Kidney (tissue), 22 donors: Measurements from ENCODE around the gene KLHL10. TPM values are rescaled to one million over a fixed set of nuclear protein-coding genes. Genes with fewer than 3 reads are reported as not detected.

ENCODE experiments used
- DNase-seq, 5 donors: peaks; one replicate each; pipeline ENCODE4 v3.0.0-alpha.2; 2013 to 2020
- FAIRE-seq: peaks from 2 replicates; lab custom pipeline; 2012; peaks lifted over from hg19 to GRCh38; lab: Jason Lieb, UNC
- H3K27ac ChIP-seq, 2 donors: one replicate each; pipeline ENCODE4 v1.7.0; 2013; ENCODE audit warnings: low read depth in 2 of 2, low read length in 2 of 2, inconsistent platforms in 1 of 2
- H3K27me3 ChIP-seq: one replicate; pipeline ENCODE4 v1.7.1; 2013; ENCODE audit warnings: low read length, inconsistent platforms; ENCODE audit not compliant: control insufficient read depth, insufficient read depth
- H3K36me3 ChIP-seq, 3 donors: one replicate each; pipeline versions ENCODE4 v1.7.0 to v1.7.1; 2013; ENCODE audit warnings: low read length in 3 of 3, control low read depth in 1 of 3, inconsistent platforms in 1 of 3; ENCODE audit not compliant: insufficient read depth in 3 of 3, control insufficient read depth in 2 of 3
- H3K4me1 ChIP-seq, 3 donors: one replicate each; pipeline versions ENCODE4 v1.7.0 to v1.7.1; 2013; ENCODE audit warnings: low read length in 3 of 3, inconsistent platforms in 1 of 3, low read depth in 1 of 3; ENCODE audit not compliant: control insufficient read depth in 2 of 3, insufficient read depth in 2 of 3
- H3K4me3 ChIP-seq, 3 donors: one replicate each; pipeline versions ENCODE4 v1.7.0 to v1.8.1; 2013; ENCODE audit warnings: low read length in 3 of 3, control low read depth in 1 of 3, inconsistent platforms in 1 of 3
- H3K9ac ChIP-seq, 3 donors: one replicate each; pipeline versions ENCODE4 v1.7.0 to v1.7.1; 2013; ENCODE audit warnings: low read length in 3 of 3, control low read depth in 1 of 3, inconsistent platforms in 1 of 3
- H3K9me3 ChIP-seq, 3 donors: one replicate each; pipeline versions ENCODE4 v1.7.0 to v1.7.1; 2013; ENCODE audit warnings: low read length in 3 of 3, control low read depth in 1 of 3, inconsistent platforms in 1 of 3; ENCODE audit not compliant: control insufficient read depth in 2 of 3, insufficient read depth in 1 of 3
- intact Hi-C: fragments of 100-400 bp; cut with DNase I; formaldehyde crosslinking; loops from one replicate; pipeline ENCODE4 v1.11.1; 2022
- long read RNA-seq, 10 donors: library from polyadenylated mRNA in 1 of 10; unstranded in 1 of 10; transcript quantifications; one replicate each; pipeline ENCODE4 v2.0.0 and lab custom pipeline, GENCODE V29; 2021 to 2026
- polyA plus RNA-seq: library from polyadenylated mRNA; stranded (reverse); fragments of 350-450 nt; fragmentation: Illumina TruSeq; extraction: RNeasy Lipid Tissue Mini Kit (QIAGEN cat#74804); gene quantifications from one replicate; pipeline ENCODE4 v1.2.3, GENCODE V29; 2014; ENCODE audit warnings: low read depth, low replicate concordance; ENCODE audit not compliant: insufficient read depth
- total RNA-seq: library from RNA; stranded (reverse); fragmentation: NEBNext Ultra II Directional; extraction: Animal tissue kit (Norgen Biotek cat#: 25700); gene quantifications from one replicate; pipeline ENCODE4 v1.2.1, GENCODE V29; 2021
- TF ChIP-seq, protein P1 (sequence below): IDR thresholded peaks from 3 replicates; pipeline ENCODE4 v1.5.1; 2012; ENCODE audit warnings: mild to moderate bottlenecking, moderate library complexity, borderline replicate concordance; ENCODE audit not compliant: insufficient read depth; ENCODE audit errors: extremely low read depth
- donor health status: control.
- donor health status: control.
- donor health status: control.
- donor health status: control.
- donor health status: control.
- donor health status: DM: yes; HTN: yes; CAD: no.
- donor health status: Normal renal cell carcinoma (clear cell type).

KLHL10 gene
- total RNA-seq (0.28 TPM), polyA plus RNA-seq (not detected)
- long read RNA-seq, donor 1, partial matches to known transcripts: 28 of 43 reads
- long read RNA-seq, donor 1, other reads (novel, unspliced or antisense): 15 of 43 reads
- long read RNA-seq, donor 2, partial matches to known transcripts: 33 of 33 reads
- long read RNA-seq, donor 2, other reads (novel, unspliced or antisense): 0 of 33 reads
- long read RNA-seq, donor 3: 0 reads
- long read RNA-seq, donor 4: 0 reads
- long read RNA-seq, donor 5: 0 reads
- long read RNA-seq, donor 6: 0 reads
- long read RNA-seq, donor 7: 0 reads
- long read RNA-seq, donor 8, partial matches to known transcripts: 5 of 13 reads
- long read RNA-seq, donor 8, other reads (novel, unspliced or antisense): 8 of 13 reads
- long read RNA-seq, donor 9: 0 reads
- long read RNA-seq, donor 10: 0 reads

DNA sequence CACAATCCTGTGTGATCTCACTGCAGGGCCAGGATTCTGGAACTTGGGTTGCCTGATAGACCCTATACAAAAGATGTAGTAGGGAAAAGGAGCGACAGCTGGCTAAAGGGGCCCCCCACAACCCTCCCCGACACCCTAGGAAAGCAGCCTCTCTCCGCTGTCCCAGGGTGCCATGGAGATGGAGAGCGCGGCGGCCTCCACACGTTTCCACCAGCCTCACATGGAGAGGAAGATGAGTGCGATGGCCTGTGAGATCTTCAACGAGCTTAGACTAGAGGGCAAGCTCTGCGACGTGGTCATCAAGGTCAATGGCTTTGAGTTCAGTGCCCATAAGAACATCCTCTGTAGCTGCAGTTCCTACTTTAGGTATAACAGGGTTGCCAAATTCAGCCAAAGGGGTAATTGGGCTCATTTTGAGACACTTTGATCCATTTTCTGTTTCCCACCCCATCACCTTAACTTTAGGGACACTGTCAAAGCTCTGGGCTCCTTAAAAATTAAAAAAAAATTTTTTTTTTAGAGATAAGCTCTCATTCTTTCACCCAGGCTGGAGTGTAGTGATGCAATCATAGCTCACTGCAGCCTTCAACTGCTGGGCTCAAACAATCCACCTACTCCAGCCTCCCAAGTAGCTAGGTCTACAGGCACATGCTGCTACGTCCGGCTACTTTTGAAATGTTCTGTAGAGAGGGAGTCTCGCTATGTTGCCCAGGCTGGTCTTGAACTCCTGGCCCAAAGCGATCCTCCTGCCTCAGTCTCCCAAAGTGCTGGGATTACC, at the start of gene KLHL10:
Gene KLHL10 (plus strand): TSS at position 65 of the 778 bp plus-strand sequence. CDS start 108 bp downstream, at position 173.
- H3K9me3 ChIP-seq: no peaks in the 10 kb centered on the region
- peaks cover 0 to 4% (median 0%) of the 10 kb centered on the region in 3 donors for H3K4me1 ChIP-seq
- no peak for FAIRE-seq
- intact Hi-C loops: no loop called here
- H3K9ac ChIP-seq: peak within 1 kb of the TSS in 1 of 3 donors; percentile 67
- DNase-seq: no peak
- no peak within 1 kb of the TSS for H3K27ac ChIP-seq
- H3K4me3 ChIP-seq: peak within 1 kb of the TSS in 2 of 3 donors; percentile 70 to 83
- H3K36me3 ChIP-seq: no peaks in the 10 kb centered on the region
- TF ChIP-seq, protein P1, sequence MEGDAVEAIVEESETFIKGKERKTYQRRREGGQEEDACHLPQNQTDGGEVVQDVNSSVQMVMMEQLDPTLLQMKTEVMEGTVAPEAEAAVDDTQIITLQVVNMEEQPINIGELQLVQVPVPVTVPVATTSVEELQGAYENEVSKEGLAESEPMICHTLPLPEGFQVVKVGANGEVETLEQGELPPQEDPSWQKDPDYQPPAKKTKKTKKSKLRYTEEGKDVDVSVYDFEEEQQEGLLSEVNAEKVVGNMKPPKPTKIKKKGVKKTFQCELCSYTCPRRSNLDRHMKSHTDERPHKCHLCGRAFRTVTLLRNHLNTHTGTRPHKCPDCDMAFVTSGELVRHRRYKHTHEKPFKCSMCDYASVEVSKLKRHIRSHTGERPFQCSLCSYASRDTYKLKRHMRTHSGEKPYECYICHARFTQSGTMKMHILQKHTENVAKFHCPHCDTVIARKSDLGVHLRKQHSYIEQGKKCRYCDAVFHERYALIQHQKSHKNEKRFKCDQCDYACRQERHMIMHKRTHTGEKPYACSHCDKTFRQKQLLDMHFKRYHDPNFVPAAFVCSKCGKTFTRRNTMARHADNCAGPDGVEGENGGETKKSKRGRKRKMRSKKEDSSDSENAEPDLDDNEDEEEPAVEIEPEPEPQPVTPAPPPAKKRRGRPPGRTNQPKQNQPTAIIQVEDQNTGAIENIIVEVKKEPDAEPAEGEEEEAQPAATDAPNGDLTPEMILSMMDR: no peak
- H3K27me3 ChIP-seq: no peaks in the 10 kb centered on the region

DNA sequence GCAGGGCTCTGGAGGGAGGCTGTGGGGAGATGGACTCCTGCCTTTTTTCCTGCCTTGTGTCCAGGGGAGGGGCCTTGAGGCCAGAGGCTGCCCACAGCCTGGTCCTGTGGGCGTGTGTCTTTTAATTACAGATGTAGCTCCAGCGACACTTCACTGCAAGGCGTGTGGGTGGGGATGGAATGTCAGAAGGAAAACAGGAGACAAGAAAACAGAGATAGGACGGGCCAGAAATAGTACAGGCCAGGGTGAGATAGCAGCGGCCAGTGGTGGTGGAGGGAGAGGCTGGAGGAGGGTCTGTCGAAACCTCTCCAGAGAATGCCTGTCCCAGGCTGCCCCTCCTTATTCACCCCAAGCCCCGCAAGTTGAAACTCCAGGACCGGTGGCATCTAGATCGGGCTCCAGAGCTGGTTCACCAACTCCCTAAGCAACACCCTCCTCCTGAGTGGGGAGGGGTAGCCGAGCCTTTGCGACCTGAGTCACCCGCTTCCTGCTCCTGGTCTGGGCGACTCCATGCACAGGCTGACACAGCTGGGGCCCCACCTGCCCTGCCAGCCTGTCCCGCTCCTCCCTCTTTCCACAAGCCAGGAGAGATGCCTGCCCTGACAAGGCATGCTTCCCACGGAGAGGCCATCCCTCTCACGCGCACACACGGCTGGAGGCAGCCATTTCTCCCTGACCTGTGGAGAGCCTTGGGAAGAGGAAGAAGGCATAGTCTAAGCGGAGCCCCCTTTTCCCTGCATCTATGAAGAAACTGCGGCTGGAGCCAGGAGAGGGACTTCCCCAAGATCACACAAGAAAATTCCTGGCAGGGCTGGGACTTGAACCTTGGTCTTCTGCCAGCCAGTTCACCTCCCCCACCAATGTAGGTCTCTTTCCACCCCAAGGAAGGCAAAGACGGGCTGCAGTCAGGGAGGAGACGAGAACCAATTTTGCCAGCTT, 44.5 kb upstream of the KLHL10 start:
- DNase-seq: peak; percentile 78 to 94 (median 86)
- Histone ChIP-seq H3K4me1 (peaks cover 3 to 31% (median 17%) of the 10 kb centered on the region in 3 donors), H3K27me3 (no peaks in the 10 kb centered on the region), H3K36me3 (no peaks in the 10 kb centered on the region), H3K27ac (peak overlapping the region; percentile 90 to 96), H3K9me3 (no peaks in the 10 kb centered on the region), H3K4me3 (peak overlapping the region in 1 of 3 donors; percentile 22), H3K9ac (peak overlapping the region in 1 of 3 donors; percentile 38)
- no peak for FAIRE-seq
- intact Hi-C loops: no loop called here
- TF ChIP-seq, protein P1: no peak

DNA sequence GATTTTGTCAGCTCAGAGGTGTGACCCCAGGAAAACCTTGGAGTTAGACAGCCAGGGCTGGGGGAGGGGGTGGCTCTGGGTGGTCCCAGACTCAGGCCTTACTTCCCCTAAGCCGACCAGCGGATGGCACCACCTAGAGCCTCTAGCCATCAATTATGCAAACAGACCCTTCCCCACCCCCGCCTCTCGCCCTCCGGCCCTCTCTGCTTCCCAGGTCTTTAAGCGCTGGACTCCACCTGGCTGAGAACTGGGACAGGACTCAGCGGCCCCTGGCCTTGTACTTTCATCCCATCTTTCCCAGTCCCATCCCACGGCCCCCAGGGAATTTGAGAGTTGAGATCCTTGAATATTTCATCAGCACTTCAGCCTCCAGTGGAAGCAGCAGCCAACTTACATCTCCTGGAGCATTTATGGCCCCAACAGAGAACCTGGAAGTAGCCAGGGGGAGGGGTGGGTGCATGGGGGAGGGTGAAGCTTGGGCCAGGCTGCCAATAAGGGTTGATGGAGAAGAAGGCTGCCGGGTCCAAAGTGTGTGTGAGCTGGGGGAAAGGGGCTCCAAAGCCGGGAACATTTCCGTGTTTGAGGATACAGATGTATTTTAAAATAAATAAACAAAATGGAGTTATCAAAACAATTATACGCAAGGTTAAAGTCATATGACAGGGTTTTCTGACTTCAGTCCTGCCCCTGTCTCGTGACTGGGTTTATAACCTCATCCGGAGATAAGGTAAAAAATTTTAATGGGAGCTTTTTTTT, 43.7 kb upstream of the KLHL10 start:
- H3K4me3 ChIP-seq: no peak overlapping the region
- no peak for FAIRE-seq
- intact Hi-C loops: no loop called here

More for the DNA sequence above, 43.7 kb upstream of the KLHL10 start:
- DNase-seq: peak in 4 of 5 donors; percentile 63 to 84 (median 76)
- Histone ChIP-seq H3K9me3 (no peaks in the 10 kb centered on the region), H3K9ac (peak overlapping the region in 1 of 3 donors; percentile 38), H3K4me1 (peaks cover 3 to 29% (median 17%) of the 10 kb centered on the region in 3 donors), H3K36me3 (no peaks in the 10 kb centered on the region), H3K27ac (peak overlapping the region; percentile 90 to 96), H3K27me3 (no peaks in the 10 kb centered on the region)
- TF ChIP-seq, protein P1: no peak
